Gastroesophageal sphincter (tissue), 4 donors: ENCODE results near the gene ABL1. TPM values are rescaled to one million over a fixed set of nuclear protein-coding genes. Genes with fewer than 3 reads are reported as not detected.
A peak's percentile ranks its signal among the peaks of the same experiment; 100 is the strongest.

Experiments used
- ATAC-seq: fragments of 150-250 bp; one replicate; pipeline ENCODE4 v1.9.1; 2016; ENCODE audit warnings: mild to moderate bottlenecking, moderate library complexity
- H3K27ac ChIP-seq, 4 donors: fragments of 200-600 bp; sonication (generic) in 3 of 4; 1 replicate in 3 of 4; 2 replicates in 1 of 4; pipeline ENCODE4 v1.5.1; 2016 to 2019
- H3K27me3 ChIP-seq: fragments of 200-600 bp; sonication (generic); one replicate; pipeline ENCODE4 v1.5.1; 2019
- H3K36me3 ChIP-seq, 2 donors: fragments of 200-600 bp; sonication (generic); one replicate each; pipeline ENCODE4 v1.5.1; 2019; ENCODE audit warnings: control low read depth in 1 of 2
- H3K4me1 ChIP-seq, 3 donors: fragments of 200-600 bp; sonication (generic); 1 replicate in 2 of 3; 2 replicates in 1 of 3; pipeline ENCODE4 v1.5.1; 2016 to 2019; ENCODE audit warnings: control low read depth in 2 of 3
- H3K4me3 ChIP-seq, 2 donors: fragments of 200-600 bp; sonication (generic); one replicate each; pipeline ENCODE4 v1.5.1; 2019; ENCODE audit warnings: mild to moderate bottlenecking in 1 of 2, moderate library complexity in 1 of 2
- H3K9me3 ChIP-seq, 3 donors: fragments of 200-600 bp; sonication (generic); one replicate each; pipeline ENCODE4 v1.5.1; 2017 to 2019; ENCODE audit warnings: control low read depth in 2 of 3
- CTCF ChIP-seq, 4 experiments: fragments of 200-600 bp in 2 of 4; fragments of 450-650 bp in 2 of 4; sonication (generic) in 1 of 4; IDR thresholded peaks; one replicate each; pipeline ENCODE4 v1.5.1; 2017 to 2019; ENCODE audit warnings: antibody characterized with exemption in 4 of 4, mild to moderate bottlenecking in 2 of 4, moderate library complexity in 2 of 4
- EP300 ChIP-seq: sonication (generic); formaldehyde crosslinking; IDR thresholded peaks from one replicate; pipeline ENCODE4 v1.6.1; 2017; ENCODE audit warnings: antibody characterized with exemption, mild to moderate bottlenecking
- POLR2A ChIP-seq, 2 donors: fragments of 450-650 bp; IDR thresholded peaks; one replicate each; pipeline ENCODE4 v1.6.1; 2017; ENCODE audit warnings: antibody characterized with exemption in 2 of 2, mild to moderate bottlenecking in 2 of 2, moderate library complexity in 1 of 2
- POLR2AphosphoS5 ChIP-seq: sonication (generic); formaldehyde crosslinking; IDR thresholded peaks from one replicate; pipeline ENCODE4 v1.6.1; 2017; ENCODE audit warnings: antibody characterized with exemption
- WGBS, 2 donors: methylation state at CpG; one replicate each; pipeline ENCODE4 v1.1.5; 2018; ENCODE audit warnings: low coverage in 1 of 2; 5-methylcytosine and 5-hydroxymethylcytosine counted together
- total RNA-seq, 4 donors: library from RNA; depleted of rRNA; stranded (reverse); fragments of >200 nt; gene quantifications; one replicate each; pipeline ENCODE4 v1.1.0, GENCODE V29; 2016

ABL1 gene
- total RNA-seq: 100 to 1,000 TPM in 3 of 4 donors, 10 to 100 TPM in 1; 81.4 to 147 (median 125) TPM

DNA sequence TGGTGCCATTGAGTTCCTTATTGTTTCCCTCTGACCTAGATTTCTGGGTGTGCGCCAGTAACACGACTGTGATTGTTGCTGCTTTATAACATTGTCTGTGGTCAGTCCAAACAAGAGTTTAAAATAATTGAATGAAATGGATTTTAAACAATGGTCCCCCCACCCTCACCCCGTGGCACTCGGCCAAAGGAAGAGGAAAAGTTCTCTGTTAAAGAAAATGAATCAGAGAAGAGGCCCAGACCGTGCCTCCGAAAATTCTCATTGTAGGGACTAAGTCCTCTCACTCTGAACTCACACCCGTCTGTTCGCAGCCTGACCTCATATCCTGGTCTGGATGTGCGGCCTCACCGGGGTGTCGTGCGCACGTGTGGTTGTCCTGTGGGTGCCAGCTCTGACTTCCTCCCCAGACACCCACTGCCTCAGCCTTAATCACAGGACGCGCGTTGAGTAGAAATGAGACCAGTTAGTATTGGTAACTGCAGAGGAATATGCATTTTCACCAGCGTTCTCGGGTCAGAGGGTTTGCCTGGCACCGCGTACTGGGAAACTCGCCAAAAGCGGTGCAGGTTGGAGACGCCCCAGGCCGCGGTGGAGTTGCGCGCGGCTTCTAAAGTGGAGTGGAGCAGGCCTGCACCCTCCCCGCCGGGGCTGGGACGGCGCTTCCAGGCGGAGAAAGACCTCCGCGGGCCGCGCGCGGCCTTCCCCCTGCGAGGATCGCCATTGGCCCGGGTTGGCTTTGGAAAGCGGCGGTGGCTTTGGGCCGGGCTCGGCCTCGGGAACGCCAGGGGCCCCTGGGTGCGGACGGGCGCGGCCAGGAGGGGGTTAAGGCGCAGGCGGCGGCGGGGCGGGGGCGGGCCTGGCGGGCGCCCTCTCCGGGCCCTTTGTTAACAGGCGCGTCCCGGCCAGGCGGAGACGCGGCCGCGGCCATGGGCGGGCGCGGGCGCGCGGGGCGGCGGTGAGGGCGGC is at the start of gene ABL1:
TSS of gene ABL1 (plus strand) at position 884 of the 966 bp plus-strand sequence. CDS start 193 bp downstream, outside the sequence.
- peak within 1 kb of the TSS; percentile 56 to 76 for H3K4me3 ChIP-seq
- H3K36me3 ChIP-seq: no peaks in the 10 kb centered on the region
- WGBS, 2 donors: 2 to 7% methylated on average over 9 to 23 of the region's 78 CpGs
- peaks cover 11 to 68% (median 17%) of the 10 kb centered on the region in 3 donors for H3K4me1 ChIP-seq
- H3K27me3 ChIP-seq: no peaks in the 10 kb centered on the region
- TF ChIP-seq POLR2AphosphoS5 (peak; percentile 74), EP300 (no peak), POLR2A (IDR thresholded peaks at IDR 0.05) (peak in 1 of 2 donors; percentile 22), CTCF (IDR thresholded peaks at IDR 0.05) (peak in 1 of 4 experiments; percentile 21)
- ATAC-seq: peak; percentile 90
- peak within 1 kb of the TSS; percentile 94 to 98 (median 96) for H3K27ac ChIP-seq
- no peaks in the 10 kb centered on the region for H3K9me3 ChIP-seq

DNA sequence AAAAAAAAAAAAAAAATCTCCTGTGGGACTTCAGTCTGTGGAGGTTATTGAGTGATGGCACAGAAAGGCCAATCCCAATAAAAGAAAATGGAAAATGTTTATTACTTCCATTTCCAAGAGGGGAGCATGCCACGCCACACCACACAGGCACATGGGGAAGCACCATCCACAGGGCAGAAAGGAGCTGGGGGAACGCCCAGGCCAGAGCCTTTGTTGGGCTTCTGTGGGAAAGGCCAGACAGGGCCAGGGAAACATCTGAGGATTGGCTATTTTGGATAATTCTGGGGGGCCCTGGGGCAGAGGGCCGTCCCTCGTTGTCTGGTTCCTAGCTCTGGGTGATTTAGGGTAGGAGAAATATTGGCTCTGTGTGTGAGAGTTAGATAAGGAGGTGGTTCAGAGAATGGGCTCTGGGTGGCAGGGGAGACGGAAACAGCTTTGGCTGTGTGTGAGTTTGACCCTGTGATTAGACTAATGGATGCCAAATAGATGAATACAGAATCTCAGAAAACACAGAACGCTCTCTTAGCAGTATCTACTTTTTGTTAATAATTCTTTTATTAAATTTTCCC is 49.0 kb upstream of the ABL1 start:
- Histone ChIP-seq H3K4me3 (no peak overlapping the region), H3K36me3 (no peaks in the 10 kb centered on the region), H3K4me1 (peaks cover 6 to 63% (median 29%) of the 10 kb centered on the region in 3 donors), H3K27ac (peak overlapping the region; percentile 20 to 77 (median 59)), H3K9me3 (peaks cover 0 to 15% (median 0%) of the 10 kb centered on the region in 3 donors), H3K27me3 (no peaks in the 10 kb centered on the region)
- 54 to 59% methylated on average over 6 of the region's 6 CpGs for WGBS, 2 donors
- TF ChIP-seq CTCF (IDR thresholded peaks at IDR 0.05): no peak
- peak in 1 of 2 donors; percentile 8 for TF ChIP-seq POLR2A (IDR thresholded peaks at IDR 0.05)
- ATAC-seq: no peak

DNA sequence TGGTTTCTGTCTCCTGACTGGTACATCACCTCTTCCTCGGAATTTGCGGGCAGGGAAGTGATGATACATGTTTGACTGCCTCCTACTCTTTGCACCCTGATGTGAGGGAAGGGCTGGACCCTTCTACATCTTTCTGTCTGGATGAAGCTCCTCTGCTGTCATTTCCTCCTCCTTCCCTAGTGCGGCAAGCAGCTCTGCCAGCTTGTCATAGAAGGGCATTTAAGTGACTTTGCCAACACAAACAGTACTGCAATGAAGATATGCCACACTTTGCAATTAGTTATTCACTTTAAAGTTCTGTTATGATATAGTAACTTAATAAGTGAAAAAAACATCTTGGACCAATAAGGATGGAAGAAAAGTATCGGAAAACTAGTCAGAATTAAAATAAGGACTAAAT is 48.5 kb upstream of the ABL1 start:
- peak overlapping the region; percentile 20 to 77 (median 59) for H3K27ac ChIP-seq
- TF ChIP-seq CTCF (IDR thresholded peaks at IDR 0.05): no peak
- TF ChIP-seq POLR2AphosphoS5: no peak
- no peak for TF ChIP-seq EP300
- TF ChIP-seq POLR2A (IDR thresholded peaks at IDR 0.05): no peak
- peaks cover 6 to 63% (median 27%) of the 10 kb centered on the region in 3 donors for H3K4me1 ChIP-seq
- H3K4me3 ChIP-seq: no peak overlapping the region
- no peaks in the 10 kb centered on the region for H3K27me3 ChIP-seq
- 56 to 74% methylated on average over 3 to 4 of the region's 4 CpGs for WGBS, 2 donors
- peaks cover 0 to 15% (median 0%) of the 10 kb centered on the region in 3 donors for H3K9me3 ChIP-seq
- ATAC-seq: no peak
- H3K36me3 ChIP-seq: no peaks in the 10 kb centered on the region

DNA sequence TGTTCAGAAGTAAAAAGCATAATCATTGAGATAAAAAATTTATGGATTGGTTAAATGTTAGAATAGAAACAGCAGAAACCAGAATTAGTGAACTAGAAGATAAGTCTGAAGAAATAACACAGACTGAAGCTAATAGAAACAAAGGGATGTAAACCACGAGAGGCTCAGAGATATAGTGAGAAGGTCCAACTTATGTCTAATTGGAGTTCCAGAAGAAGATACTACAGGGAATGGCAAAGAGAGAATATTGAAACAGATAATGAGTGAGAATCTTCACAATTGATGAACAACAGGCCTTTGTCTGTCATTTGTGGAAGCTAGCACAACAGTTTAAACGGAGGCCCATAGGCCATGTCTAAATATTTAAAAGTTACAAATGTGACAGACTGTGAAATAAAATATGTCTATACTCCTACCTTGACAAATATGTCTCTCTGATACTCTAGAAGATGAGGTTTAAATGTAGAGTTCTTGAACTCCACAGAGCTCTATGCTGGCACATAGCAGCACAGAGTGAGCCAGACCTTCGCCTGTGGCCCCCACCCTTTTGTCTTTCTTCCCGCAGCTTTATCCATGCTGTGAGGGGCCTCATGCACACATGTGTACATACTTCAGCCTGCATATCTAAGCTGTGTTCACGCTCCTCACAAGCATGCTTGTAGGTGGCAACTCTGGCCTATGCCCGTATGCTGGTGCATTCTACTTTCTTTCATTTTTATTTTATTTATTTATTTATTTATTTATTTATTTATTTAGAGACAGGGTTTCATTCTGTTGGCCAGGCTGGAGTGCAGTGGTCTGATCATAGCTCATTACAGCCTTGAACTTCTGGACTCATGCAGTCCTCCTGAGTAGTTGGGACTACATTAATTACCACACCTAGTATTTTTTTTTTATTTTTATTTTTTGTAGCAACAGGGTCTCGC is 45.0 kb upstream of the ABL1 start:
- no peak for ATAC-seq
- peaks cover 6 to 59% (median 10%) of the 10 kb centered on the region in 3 donors for H3K4me1 ChIP-seq
- no peaks in the 10 kb centered on the region for H3K36me3 ChIP-seq
- H3K27me3 ChIP-seq: no peaks in the 10 kb centered on the region
- 91 to 96% methylated on average over 6 of the region's 7 CpGs for WGBS, 2 donors
- no peak overlapping the region for H3K4me3 ChIP-seq
- no peak overlapping the region for H3K27ac ChIP-seq
- TF ChIP-seq POLR2A (IDR thresholded peaks at IDR 0.05): no peak
- TF ChIP-seq EP300: no peak
- TF ChIP-seq CTCF (IDR thresholded peaks at IDR 0.05): no peak
- TF ChIP-seq POLR2AphosphoS5: no peak
- H3K9me3 ChIP-seq: peaks cover 0 to 15% (median 0%) of the 10 kb centered on the region in 3 donors
